ENCODE results near the gene KIF6. TPM values are rescaled to one million over a fixed set of nuclear protein-coding genes. Genes with fewer than 3 reads are reported as not detected.

Gene KIF6
- total RNA-seq, 1 donor from 2014 or later = not detected

DNA sequence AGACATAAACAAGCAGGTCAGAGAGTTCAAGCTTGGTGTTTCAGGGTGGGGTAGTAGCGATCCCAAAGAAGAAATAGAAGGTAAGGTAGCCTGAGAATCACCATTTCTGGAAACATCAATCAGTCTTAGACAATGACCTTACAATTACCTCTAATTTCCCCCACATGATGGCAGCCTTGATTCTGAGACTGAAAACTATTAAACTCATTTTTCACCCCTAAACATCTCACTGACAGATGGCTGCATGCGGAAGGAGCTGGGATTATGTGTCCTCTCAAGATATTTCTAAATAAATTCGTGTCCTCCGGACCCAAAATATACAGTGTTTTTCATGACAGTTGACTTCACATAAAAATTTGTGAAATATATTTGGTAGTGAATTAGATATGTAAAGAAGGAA, 61.0 kb downstream of the KIF6 start:
- intact Hi-C loops (cut with DNase I) = no loop called here
- no peaks in the 10 kb centered on the region for H3K36me3 ChIP-seq
- TF ChIP-seq, protein P1, sequence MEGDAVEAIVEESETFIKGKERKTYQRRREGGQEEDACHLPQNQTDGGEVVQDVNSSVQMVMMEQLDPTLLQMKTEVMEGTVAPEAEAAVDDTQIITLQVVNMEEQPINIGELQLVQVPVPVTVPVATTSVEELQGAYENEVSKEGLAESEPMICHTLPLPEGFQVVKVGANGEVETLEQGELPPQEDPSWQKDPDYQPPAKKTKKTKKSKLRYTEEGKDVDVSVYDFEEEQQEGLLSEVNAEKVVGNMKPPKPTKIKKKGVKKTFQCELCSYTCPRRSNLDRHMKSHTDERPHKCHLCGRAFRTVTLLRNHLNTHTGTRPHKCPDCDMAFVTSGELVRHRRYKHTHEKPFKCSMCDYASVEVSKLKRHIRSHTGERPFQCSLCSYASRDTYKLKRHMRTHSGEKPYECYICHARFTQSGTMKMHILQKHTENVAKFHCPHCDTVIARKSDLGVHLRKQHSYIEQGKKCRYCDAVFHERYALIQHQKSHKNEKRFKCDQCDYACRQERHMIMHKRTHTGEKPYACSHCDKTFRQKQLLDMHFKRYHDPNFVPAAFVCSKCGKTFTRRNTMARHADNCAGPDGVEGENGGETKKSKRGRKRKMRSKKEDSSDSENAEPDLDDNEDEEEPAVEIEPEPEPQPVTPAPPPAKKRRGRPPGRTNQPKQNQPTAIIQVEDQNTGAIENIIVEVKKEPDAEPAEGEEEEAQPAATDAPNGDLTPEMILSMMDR (IDR thresholded peaks at IDR 0.05) = no peak
- TF ChIP-seq POLR2AphosphoS5 (IDR thresholded peaks at IDR 0.05; ENCODE audit: insufficient read depth in 1 of 2, low read depth in 1 of 2) = no peak
- TF ChIP-seq POLR2A (IDR thresholded peaks at IDR 0.05) = no peak
- DNase-seq (ENCODE audit: extremely low spot score in 2 of 2) = no peak
- H3K27me3 ChIP-seq = no peaks in the 10 kb centered on the region
- no peaks in the 10 kb centered on the region for H3K9me3 ChIP-seq
- no peak overlapping the region for H3K27ac ChIP-seq
- no peak overlapping the region for H3K4me3 ChIP-seq
- no peaks in the 10 kb centered on the region for H3K4me1 ChIP-seq

DNA sequence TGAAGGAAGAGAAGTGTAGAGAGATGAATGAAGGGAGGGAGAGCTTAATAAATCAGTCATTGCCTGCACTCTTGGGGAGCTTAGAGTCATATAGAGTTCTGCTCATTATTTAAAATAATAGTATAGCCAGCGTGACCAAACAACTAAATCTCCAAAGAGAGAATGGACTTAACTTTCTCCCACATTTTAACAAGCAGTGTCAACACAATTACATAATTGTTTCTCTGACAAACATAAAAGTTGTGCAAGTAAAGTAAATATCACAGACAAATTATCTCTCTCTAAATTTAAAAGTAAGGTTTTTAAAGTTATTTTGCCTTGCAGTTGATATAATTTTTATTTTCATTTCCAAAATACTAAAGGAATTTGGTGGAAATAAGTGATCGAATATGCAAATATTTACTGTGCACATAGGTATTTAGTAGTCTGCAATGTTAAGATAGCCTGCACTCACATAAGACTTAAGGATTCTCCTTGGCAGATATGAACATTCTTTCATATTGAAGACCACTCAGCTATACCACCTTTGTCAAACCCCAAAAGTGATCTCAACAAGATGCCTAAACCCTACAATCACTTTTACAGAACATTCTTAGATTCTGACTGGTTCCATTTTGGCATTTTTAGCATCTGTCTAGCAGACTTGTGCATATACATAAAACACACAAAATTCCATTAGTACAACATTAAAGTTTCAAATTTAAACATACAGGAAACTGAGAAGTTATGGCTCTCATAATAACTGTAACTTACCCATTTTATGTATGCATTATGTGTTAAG, 67.7 kb downstream of the KIF6 start:
- no peak overlapping the region for H3K4me3 ChIP-seq
- H3K27ac ChIP-seq = no peak overlapping the region
- no peaks in the 10 kb centered on the region for H3K27me3 ChIP-seq
- TF ChIP-seq POLR2AphosphoS5 (IDR thresholded peaks at IDR 0.05; ENCODE audit: insufficient read depth in 1 of 2, low read depth in 1 of 2) (no peak), POLR2A (IDR thresholded peaks at IDR 0.05) (no peak)
- TF ChIP-seq, protein P1 (IDR thresholded peaks at IDR 0.05) = no peak
- intact Hi-C loops (cut with DNase I) = no loop called here
- no peaks in the 10 kb centered on the region for H3K4me1 ChIP-seq
- no peaks in the 10 kb centered on the region for H3K9me3 ChIP-seq
- no peaks in the 10 kb centered on the region for H3K36me3 ChIP-seq
- no peak for DNase-seq (ENCODE audit: extremely low spot score in 2 of 2)

DNA sequence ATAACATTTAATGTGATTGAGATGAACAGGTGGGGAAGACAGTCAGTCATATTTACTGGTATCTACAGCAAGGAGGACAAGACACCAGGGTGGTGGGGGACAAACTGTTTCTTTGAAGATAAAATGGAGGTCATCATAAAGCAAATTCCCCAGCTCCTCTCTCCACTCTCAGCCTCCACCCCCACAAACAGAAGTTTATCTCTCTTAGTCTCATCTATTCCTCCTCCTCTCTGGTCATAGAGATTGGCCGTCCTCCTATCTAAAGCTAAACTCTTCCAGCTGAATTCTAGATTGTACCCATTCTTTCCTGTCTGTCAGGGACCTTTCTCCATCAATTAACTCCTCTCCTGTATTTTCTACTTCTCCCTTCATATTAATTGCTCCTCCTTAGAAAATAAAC, 71.1 kb downstream of the KIF6 start:
- no peaks in the 10 kb centered on the region for H3K36me3 ChIP-seq
- intact Hi-C loops (cut with DNase I) = no loop called here
- H3K27me3 ChIP-seq = no peaks in the 10 kb centered on the region
- H3K27ac ChIP-seq = no peak overlapping the region
- H3K4me1 ChIP-seq = no peaks in the 10 kb centered on the region
- TF ChIP-seq, protein P1 (IDR thresholded peaks at IDR 0.05) = no peak
- TF ChIP-seq POLR2AphosphoS5 (IDR thresholded peaks at IDR 0.05; ENCODE audit: insufficient read depth in 1 of 2, low read depth in 1 of 2) (no peak), POLR2A (IDR thresholded peaks at IDR 0.05) (no peak)
- DNase-seq (ENCODE audit: extremely low spot score in 2 of 2) = no peak
- no peak overlapping the region for H3K4me3 ChIP-seq
- no peaks in the 10 kb centered on the region for H3K9me3 ChIP-seq

DNA sequence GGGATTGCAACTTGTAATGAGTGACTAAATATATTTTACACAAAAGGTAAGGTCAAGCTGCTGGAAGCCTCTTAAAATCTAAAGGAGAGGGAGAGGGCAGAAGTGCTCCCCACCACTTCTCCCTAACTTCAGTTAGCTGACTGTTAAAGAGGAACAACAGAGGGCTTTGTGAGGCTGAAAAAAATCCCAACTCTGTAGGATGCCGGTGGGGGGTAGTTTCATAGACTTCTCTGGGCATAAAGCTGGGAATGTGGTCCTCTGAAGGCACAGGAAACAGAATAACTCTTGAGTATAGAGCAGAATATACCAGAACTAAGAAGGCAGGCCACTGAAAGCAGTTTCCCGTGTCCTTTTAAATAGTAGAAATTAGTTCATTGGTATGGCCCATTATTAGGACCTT, 71.6 kb downstream of the KIF6 start:
- no peak for DNase-seq (ENCODE audit: extremely low spot score in 2 of 2)
- Histone ChIP-seq H3K9me3 (no peaks in the 10 kb centered on the region), H3K27ac (no peak overlapping the region), H3K36me3 (no peaks in the 10 kb centered on the region), H3K4me3 (no peak overlapping the region), H3K4me1 (no peaks in the 10 kb centered on the region), H3K27me3 (no peaks in the 10 kb centered on the region)
- intact Hi-C loops (cut with DNase I) = no loop called here
- TF ChIP-seq POLR2A (IDR thresholded peaks at IDR 0.05) = no peak
- TF ChIP-seq, protein P1 (IDR thresholded peaks at IDR 0.05) = no peak
- no peak for TF ChIP-seq POLR2AphosphoS5 (IDR thresholded peaks at IDR 0.05; ENCODE audit: insufficient read depth in 1 of 2, low read depth in 1 of 2)

DNA sequence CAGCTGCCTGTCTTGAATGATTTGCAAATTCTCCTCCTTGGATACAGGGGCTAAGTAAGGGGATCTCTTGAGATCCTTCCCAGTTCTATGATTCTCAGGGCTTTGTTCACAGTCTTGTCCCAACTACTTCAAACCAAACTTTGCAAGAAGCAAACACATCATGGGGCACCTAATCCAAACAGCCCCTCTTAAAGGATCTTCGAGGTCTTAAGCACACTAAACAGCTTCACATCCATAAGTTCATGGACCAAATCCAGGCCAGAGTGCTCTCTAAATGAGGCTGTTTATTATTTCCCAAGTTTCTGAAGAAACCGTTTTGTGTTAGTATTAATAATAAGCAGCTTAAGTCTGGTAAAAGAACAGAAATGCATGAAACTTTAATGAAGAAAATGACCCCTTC, 75.2 kb downstream of the KIF6 start:
- Histone ChIP-seq H3K9me3 (no peaks in the 10 kb centered on the region), H3K4me1 (no peaks in the 10 kb centered on the region), H3K4me3 (no peak overlapping the region), H3K36me3 (no peaks in the 10 kb centered on the region), H3K27me3 (no peaks in the 10 kb centered on the region), H3K27ac (no peak overlapping the region)
- TF ChIP-seq POLR2AphosphoS5 (IDR thresholded peaks at IDR 0.05; ENCODE audit: insufficient read depth in 1 of 2, low read depth in 1 of 2) = no peak
- TF ChIP-seq POLR2A (IDR thresholded peaks at IDR 0.05) = no peak
- TF ChIP-seq, protein P1 (IDR thresholded peaks at IDR 0.05) = no peak
- DNase-seq (ENCODE audit: extremely low spot score in 2 of 2) = no peak
- intact Hi-C loops (cut with DNase I) = no loop called here
